ENCODE results near the gene CAPNS1.
A peak's percentile ranks its signal among the peaks of the same experiment; 100 is the strongest.

The CAPNS1 gene

GRCh38 chr19:36149673-36150406 lies 10.0 kb downstream of the CAPNS1 start:
- Histone ChIP-seq H3K9ac (ENCODE audit: low read depth in 1 of 2, low read length in 2 of 2) (no peak overlapping the region), H3K4me1 (ENCODE audit: control insufficient read depth in 1 of 2, insufficient read depth in 2 of 2, low read length in 2 of 2) (no peaks in the 10 kb centered on the region), H3K4me3 (ENCODE audit: low read depth in 1 of 2, low read length in 2 of 2) (no peak overlapping the region), H3K27me3 (ENCODE audit: control insufficient read depth in 1 of 2, insufficient read depth in 2 of 2, low read length in 2 of 2) (no peaks in the 10 kb centered on the region), H3K9me3 (ENCODE audit: control insufficient read depth in 1 of 2, low read length in 2 of 2) (no peaks in the 10 kb centered on the region), H3K27ac (ENCODE audit: low read depth, low read length) (no peak overlapping the region), H3K36me3 (ENCODE audit: control insufficient read depth in 1 of 2, insufficient read depth in 2 of 2, low read length in 2 of 2) (peaks cover 30 to 60% of the 10 kb centered on the region in 2 donors)

- Histone ChIP-seq H3K9me3 (ENCODE audit: control insufficient read depth in 1 of 2, low read length in 2 of 2) (no peaks in the 10 kb centered on the region), H3K36me3 (ENCODE audit: control insufficient read depth in 1 of 2, insufficient read depth in 2 of 2, low read length in 2 of 2) (peaks cover 26 to 53% of the 10 kb centered on the region in 2 donors), H3K4me1 (ENCODE audit: control insufficient read depth in 1 of 2, insufficient read depth in 2 of 2, low read length in 2 of 2) (no peaks in the 10 kb centered on the region), H3K27ac (ENCODE audit: low read depth, low read length) (peak overlapping the region; percentile 50), H3K9ac (ENCODE audit: low read depth in 1 of 2, low read length in 2 of 2) (no peak overlapping the region), H3K4me3 (ENCODE audit: low read depth in 1 of 2, low read length in 2 of 2) (no peak overlapping the region), H3K27me3 (ENCODE audit: control insufficient read depth in 1 of 2, insufficient read depth in 2 of 2, low read length in 2 of 2) (no peaks in the 10 kb centered on the region)
Measured at GRCh38 chr19:36150586-36150985, 10.7 kb downstream of the CAPNS1 start.

GRCh38 chr19:36151144-36152018 lies 11.5 kb downstream of the CAPNS1 start:
- Histone ChIP-seq H3K9ac (ENCODE audit: low read depth in 1 of 2, low read length in 2 of 2) (peak overlapping the region in 1 of 2 donors; percentile 39), H3K4me3 (ENCODE audit: low read depth in 1 of 2, low read length in 2 of 2) (peak overlapping the region; percentile 15 to 32), H3K9me3 (ENCODE audit: control insufficient read depth in 1 of 2, low read length in 2 of 2) (no peaks in the 10 kb centered on the region), H3K27me3 (ENCODE audit: control insufficient read depth in 1 of 2, insufficient read depth in 2 of 2, low read length in 2 of 2) (no peaks in the 10 kb centered on the region), H3K4me1 (ENCODE audit: control insufficient read depth in 1 of 2, insufficient read depth in 2 of 2, low read length in 2 of 2) (no peaks in the 10 kb centered on the region), H3K36me3 (ENCODE audit: control insufficient read depth in 1 of 2, insufficient read depth in 2 of 2, low read length in 2 of 2) (peaks cover 19 to 45% of the 10 kb centered on the region in 2 donors), H3K27ac (ENCODE audit: low read depth, low read length) (peak overlapping the region; percentile 85)

DNA sequence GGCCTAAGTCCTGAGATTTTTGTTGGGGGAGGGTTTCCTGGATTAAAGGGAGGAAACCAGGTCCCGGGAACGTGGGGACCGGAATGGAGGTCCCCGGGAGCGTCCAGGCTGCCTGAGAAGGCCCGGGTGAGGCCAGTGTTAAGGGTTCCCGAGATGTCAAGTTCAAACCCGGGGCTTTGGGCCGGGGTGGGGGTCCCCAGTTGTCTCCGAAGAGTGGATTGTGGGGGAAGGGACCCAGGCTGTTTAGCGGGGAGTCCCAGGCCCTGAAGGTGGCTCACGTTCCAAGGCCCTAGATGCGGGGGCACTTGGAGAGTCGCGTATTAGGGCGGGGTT lies 12.1 kb downstream of the CAPNS1 start:
- Histone ChIP-seq H3K4me1 (ENCODE audit: control insufficient read depth in 1 of 2, insufficient read depth in 2 of 2, low read length in 2 of 2) (no peaks in the 10 kb centered on the region), H3K27ac (ENCODE audit: low read depth, low read length) (peak overlapping the region; percentile 85), H3K4me3 (ENCODE audit: low read depth in 1 of 2, low read length in 2 of 2) (peak overlapping the region; percentile 32 to 35), H3K36me3 (ENCODE audit: control insufficient read depth in 1 of 2, insufficient read depth in 2 of 2, low read length in 2 of 2) (peaks cover 19 to 39% of the 10 kb centered on the region in 2 donors), H3K27me3 (ENCODE audit: control insufficient read depth in 1 of 2, insufficient read depth in 2 of 2, low read length in 2 of 2) (no peaks in the 10 kb centered on the region), H3K9ac (ENCODE audit: low read depth in 1 of 2, low read length in 2 of 2) (peak overlapping the region in 1 of 2 donors; percentile 39), H3K9me3 (ENCODE audit: control insufficient read depth in 1 of 2, low read length in 2 of 2) (no peaks in the 10 kb centered on the region)

- no peaks in the 10 kb centered on the region for H3K4me1 ChIP-seq (ENCODE audit: control insufficient read depth in 1 of 2, insufficient read depth in 2 of 2, low read length in 2 of 2)
- peaks cover 19 to 35% of the 10 kb centered on the region in 2 donors for H3K36me3 ChIP-seq (ENCODE audit: control insufficient read depth in 1 of 2, insufficient read depth in 2 of 2, low read length in 2 of 2)
- H3K27ac ChIP-seq (ENCODE audit: low read depth, low read length), result peak within 1 kb of the TSS; percentile 85
- peak within 1 kb of the TSS in 1 of 2 donors; percentile 39 for H3K9ac ChIP-seq (ENCODE audit: low read depth in 1 of 2, low read length in 2 of 2)
- no peaks in the 10 kb centered on the region for H3K9me3 ChIP-seq (ENCODE audit: control insufficient read depth in 1 of 2, low read length in 2 of 2)
- H3K4me3 ChIP-seq (ENCODE audit: low read depth in 1 of 2, low read length in 2 of 2), result peak within 1 kb of the TSS; percentile 35 to 40
- H3K27me3 ChIP-seq (ENCODE audit: control insufficient read depth in 1 of 2, insufficient read depth in 2 of 2, low read length in 2 of 2), result no peaks in the 10 kb centered on the region
Measured at GRCh38 chr19:36152352-36153091, 12.7 kb downstream of the CAPNS1 start, which contains the start of gene COX7A1. COX7A1 (minus strand) TSS chr19:36152447; CDS start chr19:36152407, 40 bp downstream.

GRCh38 chr19:36153126-36153525 lies 13.3 kb downstream of the CAPNS1 start:
- Histone ChIP-seq H3K36me3 (ENCODE audit: control insufficient read depth in 1 of 2, insufficient read depth in 2 of 2, low read length in 2 of 2) (peaks cover 19 to 29% of the 10 kb centered on the region in 2 donors), H3K27ac (ENCODE audit: low read depth, low read length) (no peak overlapping the region), H3K4me3 (ENCODE audit: low read depth in 1 of 2, low read length in 2 of 2) (no peak overlapping the region), H3K9ac (ENCODE audit: low read depth in 1 of 2, low read length in 2 of 2) (no peak overlapping the region), H3K9me3 (ENCODE audit: control insufficient read depth in 1 of 2, low read length in 2 of 2) (no peaks in the 10 kb centered on the region), H3K4me1 (ENCODE audit: control insufficient read depth in 1 of 2, insufficient read depth in 2 of 2, low read length in 2 of 2) (no peaks in the 10 kb centered on the region), H3K27me3 (ENCODE audit: control insufficient read depth in 1 of 2, insufficient read depth in 2 of 2, low read length in 2 of 2) (no peaks in the 10 kb centered on the region)

DNA sequence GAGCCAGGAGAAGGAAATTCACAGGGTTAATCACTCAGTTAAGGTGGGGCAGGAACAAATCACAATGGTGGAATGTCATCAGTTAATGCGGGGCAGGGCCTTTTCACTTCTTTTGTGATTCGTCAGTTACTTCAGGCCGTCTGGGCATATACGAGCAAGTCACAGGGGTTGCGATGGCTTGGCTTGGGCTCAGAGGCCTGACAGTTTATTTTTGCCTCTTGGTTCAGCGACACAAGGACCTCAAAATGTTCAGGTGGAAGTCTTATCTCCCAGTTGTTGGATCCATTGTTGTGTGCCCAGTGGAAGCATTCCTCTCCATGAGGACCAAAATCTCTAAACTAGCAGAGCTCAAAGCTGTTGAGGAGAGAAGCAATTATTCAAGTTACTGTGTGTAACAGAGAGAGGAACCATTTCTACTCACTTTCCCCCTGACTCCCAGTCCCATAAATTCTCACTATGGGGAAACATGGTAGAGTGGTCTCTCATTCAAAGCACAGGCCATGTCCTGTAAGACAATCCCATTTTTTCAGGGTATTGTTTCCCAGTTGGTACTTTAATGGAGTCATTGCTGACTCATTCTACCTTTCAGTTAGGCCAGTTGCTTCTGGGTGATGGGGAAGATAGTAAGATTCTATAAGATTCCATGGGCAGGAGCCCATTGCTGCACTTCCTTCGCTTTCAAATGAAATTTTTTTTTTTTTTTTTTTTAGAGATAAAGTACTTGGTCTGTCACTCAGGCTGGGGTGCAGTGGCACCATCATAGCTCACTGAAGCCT lies 21.1 kb downstream of the CAPNS1 start:
- Histone ChIP-seq H3K4me3 (ENCODE audit: low read depth in 1 of 2, low read length in 2 of 2) (no peak overlapping the region), H3K4me1 (ENCODE audit: control insufficient read depth in 1 of 2, insufficient read depth in 2 of 2, low read length in 2 of 2) (no peaks in the 10 kb centered on the region), H3K36me3 (ENCODE audit: control insufficient read depth in 1 of 2, insufficient read depth in 2 of 2, low read length in 2 of 2) (peaks cover 0 to 5% of the 10 kb centered on the region in 2 donors), H3K27me3 (ENCODE audit: control insufficient read depth in 1 of 2, insufficient read depth in 2 of 2, low read length in 2 of 2) (no peaks in the 10 kb centered on the region), H3K9me3 (ENCODE audit: control insufficient read depth in 1 of 2, low read length in 2 of 2) (no peaks in the 10 kb centered on the region), H3K9ac (ENCODE audit: low read depth in 1 of 2, low read length in 2 of 2) (no peak overlapping the region), H3K27ac (ENCODE audit: low read depth, low read length) (no peak overlapping the region)

DNA sequence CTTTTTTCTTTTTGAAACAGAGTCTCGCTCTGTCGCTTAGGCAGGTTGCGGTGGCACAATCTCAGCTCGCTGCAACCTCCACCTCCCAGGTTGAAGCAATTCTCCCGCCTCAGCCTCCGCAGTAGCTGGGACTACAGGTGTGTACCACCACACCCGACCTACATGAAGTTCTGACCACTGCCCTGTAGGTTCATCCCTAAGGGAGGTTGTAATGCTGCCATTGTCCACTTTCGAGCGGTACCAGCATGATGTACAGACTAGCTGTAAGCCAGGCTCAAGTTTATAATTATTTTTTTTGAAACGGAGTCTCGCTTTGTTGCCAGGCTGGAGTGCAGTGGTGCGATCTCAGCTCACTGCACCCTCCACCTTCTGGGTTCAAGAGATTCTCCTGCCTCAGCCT lies 23.9 kb downstream of the CAPNS1 start:
- H3K27me3 ChIP-seq (ENCODE audit: control insufficient read depth in 1 of 2, insufficient read depth in 2 of 2, low read length in 2 of 2), result no peaks in the 10 kb centered on the region
- no peak overlapping the region for H3K4me3 ChIP-seq (ENCODE audit: low read depth in 1 of 2, low read length in 2 of 2)
- H3K4me1 ChIP-seq (ENCODE audit: control insufficient read depth in 1 of 2, insufficient read depth in 2 of 2, low read length in 2 of 2), result peaks cover under 1 to 2% of the 10 kb centered on the region in 2 donors
- H3K9me3 ChIP-seq (ENCODE audit: control insufficient read depth in 1 of 2, low read length in 2 of 2), result no peaks in the 10 kb centered on the region
- no peak overlapping the region for H3K27ac ChIP-seq (ENCODE audit: low read depth, low read length)
- no peak overlapping the region for H3K9ac ChIP-seq (ENCODE audit: low read depth in 1 of 2, low read length in 2 of 2)
- H3K36me3 ChIP-seq (ENCODE audit: control insufficient read depth in 1 of 2, insufficient read depth in 2 of 2, low read length in 2 of 2), result peaks cover 0 to 5% of the 10 kb centered on the region in 2 donors

GRCh38 chr19:36169084-36169760 lies 29.4 kb downstream of the CAPNS1 start:
- Histone ChIP-seq H3K27me3 (ENCODE audit: control insufficient read depth in 1 of 2, insufficient read depth in 2 of 2, low read length in 2 of 2) (no peaks in the 10 kb centered on the region), H3K4me3 (ENCODE audit: low read depth in 1 of 2, low read length in 2 of 2) (peak overlapping the region; percentile 28 to 29), H3K36me3 (ENCODE audit: control insufficient read depth in 1 of 2, insufficient read depth in 2 of 2, low read length in 2 of 2) (no peaks in the 10 kb centered on the region), H3K9ac (ENCODE audit: low read depth in 1 of 2, low read length in 2 of 2) (no peak overlapping the region), H3K9me3 (ENCODE audit: control insufficient read depth in 1 of 2, low read length in 2 of 2) (no peaks in the 10 kb centered on the region), H3K4me1 (ENCODE audit: control insufficient read depth in 1 of 2, insufficient read depth in 2 of 2, low read length in 2 of 2) (peaks cover 4 to 15% of the 10 kb centered on the region in 2 donors), H3K27ac (ENCODE audit: low read depth, low read length) (peak overlapping the region; percentile 56)

All from duodenal mucosa (tissue), 2 donors.